Neural crest cell (in vitro differentiated cells): Measurements from ENCODE around the gene NBEAL1. TPM values are rescaled to one million over a fixed set of nuclear protein-coding genes. Genes with fewer than 3 reads are reported as not detected.
"Not testable (repeated sequence)": the region's sequence is repeated elsewhere in the genome, so short reads cannot be mapped to it uniquely, and the experiment has no call there.

Source experiments
- DNase-seq: peaks from one replicate; pipeline ENCODE4 v3.0.0; 2021; ENCODE audit warnings: low read depth, mixed read lengths, low spot score
- H3K27ac Mint-ChIP-seq: one replicate; pipeline ENCODE4 v1.8.0; 2021; ENCODE audit warnings: mild to moderate bottlenecking, mixed read lengths; ENCODE audit not compliant: unreplicated experiment
- H3K27me3 Mint-ChIP-seq: 2 replicates; pipeline ENCODE4 v1.8.0; 2021; ENCODE audit warnings: low read depth, mild to moderate bottlenecking, mixed read lengths
- H3K36me3 Mint-ChIP-seq: 2 replicates; pipeline ENCODE4 v1.8.0; 2021; ENCODE audit warnings: low read depth, mild to moderate bottlenecking, mixed read lengths
- H3K4me1 Mint-ChIP-seq: 2 replicates; pipeline ENCODE4 v1.8.0; 2021; ENCODE audit warnings: mixed read lengths
- H3K4me3 Mint-ChIP-seq: one replicate; pipeline ENCODE4 v1.8.0; 2021; ENCODE audit warnings: mild to moderate bottlenecking, mixed read lengths
- H3K9me3 Mint-ChIP-seq: 2 replicates; pipeline ENCODE4 v1.8.0; 2021; ENCODE audit warnings: mixed read lengths
- total RNA-seq: library from RNA; stranded (reverse); gene quantifications from 2 replicates; pipeline ENCODE4 v1.2.1, GENCODE V29; 2021
- TF ChIP-seq, protein P1 (sequence below): fragments of 200-600 bp; sonication (generic); conservative IDR thresholded peaks from 2 replicates; pipeline ENCODE4 v1.5.0; 2021; ENCODE audit warnings: antibody characterized with exemption, mild to moderate bottlenecking

The NBEAL1 gene
- total RNA-seq, 1 donor from 2014 or later, result 12.6 TPM

DNA sequence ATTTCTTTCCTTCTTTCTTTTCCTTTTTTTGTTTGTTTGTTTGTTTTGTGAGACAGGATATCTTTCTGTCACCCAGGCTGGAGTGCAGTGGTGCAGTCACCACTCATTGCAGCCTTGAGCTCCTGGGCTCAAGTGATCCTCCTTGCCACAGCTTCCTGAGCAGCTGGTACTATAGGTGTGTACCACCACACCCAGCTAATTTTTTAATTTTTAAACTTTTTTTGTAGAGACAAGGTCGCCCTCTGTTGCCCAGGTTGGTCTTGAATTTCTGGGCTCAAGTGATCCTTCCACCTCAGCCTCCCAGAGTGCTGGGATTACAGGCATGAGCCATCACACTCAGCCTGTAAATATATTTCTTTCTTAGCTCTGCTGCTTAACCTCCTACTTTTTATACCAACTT, 140.7 kb downstream of the NBEAL1 start:
- Mint-ChIP-seq H3K27ac (no peak overlapping the region), H3K4me3 (no peak overlapping the region), H3K27me3 (no peaks in the 10 kb centered on the region), H3K36me3 (peaks cover 7% of the 10 kb centered on the region), H3K4me1 (no peaks in the 10 kb centered on the region), H3K9me3 (no peaks in the 10 kb centered on the region)
- TF ChIP-seq, protein P1, sequence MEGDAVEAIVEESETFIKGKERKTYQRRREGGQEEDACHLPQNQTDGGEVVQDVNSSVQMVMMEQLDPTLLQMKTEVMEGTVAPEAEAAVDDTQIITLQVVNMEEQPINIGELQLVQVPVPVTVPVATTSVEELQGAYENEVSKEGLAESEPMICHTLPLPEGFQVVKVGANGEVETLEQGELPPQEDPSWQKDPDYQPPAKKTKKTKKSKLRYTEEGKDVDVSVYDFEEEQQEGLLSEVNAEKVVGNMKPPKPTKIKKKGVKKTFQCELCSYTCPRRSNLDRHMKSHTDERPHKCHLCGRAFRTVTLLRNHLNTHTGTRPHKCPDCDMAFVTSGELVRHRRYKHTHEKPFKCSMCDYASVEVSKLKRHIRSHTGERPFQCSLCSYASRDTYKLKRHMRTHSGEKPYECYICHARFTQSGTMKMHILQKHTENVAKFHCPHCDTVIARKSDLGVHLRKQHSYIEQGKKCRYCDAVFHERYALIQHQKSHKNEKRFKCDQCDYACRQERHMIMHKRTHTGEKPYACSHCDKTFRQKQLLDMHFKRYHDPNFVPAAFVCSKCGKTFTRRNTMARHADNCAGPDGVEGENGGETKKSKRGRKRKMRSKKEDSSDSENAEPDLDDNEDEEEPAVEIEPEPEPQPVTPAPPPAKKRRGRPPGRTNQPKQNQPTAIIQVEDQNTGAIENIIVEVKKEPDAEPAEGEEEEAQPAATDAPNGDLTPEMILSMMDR, result no peak
- no peak for DNase-seq

DNA sequence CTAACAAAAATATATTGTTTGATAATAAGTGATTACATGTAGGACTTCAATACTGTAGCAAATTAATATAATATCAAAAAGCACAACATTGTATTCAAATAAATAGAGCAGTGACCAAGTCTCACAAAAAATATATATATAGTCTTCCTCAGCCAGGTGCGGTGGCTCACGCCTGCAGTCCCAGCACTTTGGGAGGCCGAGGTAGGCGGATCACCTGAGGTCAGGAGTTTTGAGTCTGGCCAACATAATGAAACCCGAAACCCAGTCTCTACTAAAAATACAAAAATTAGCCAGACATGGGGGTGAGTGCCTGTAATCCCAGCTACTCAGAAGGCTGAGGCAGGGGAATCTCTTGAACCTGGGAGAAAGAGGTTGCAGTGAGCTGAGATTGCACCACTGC, 148.0 kb downstream of the NBEAL1 start:
- not testable (repeated sequence) for DNase-seq

DNA sequence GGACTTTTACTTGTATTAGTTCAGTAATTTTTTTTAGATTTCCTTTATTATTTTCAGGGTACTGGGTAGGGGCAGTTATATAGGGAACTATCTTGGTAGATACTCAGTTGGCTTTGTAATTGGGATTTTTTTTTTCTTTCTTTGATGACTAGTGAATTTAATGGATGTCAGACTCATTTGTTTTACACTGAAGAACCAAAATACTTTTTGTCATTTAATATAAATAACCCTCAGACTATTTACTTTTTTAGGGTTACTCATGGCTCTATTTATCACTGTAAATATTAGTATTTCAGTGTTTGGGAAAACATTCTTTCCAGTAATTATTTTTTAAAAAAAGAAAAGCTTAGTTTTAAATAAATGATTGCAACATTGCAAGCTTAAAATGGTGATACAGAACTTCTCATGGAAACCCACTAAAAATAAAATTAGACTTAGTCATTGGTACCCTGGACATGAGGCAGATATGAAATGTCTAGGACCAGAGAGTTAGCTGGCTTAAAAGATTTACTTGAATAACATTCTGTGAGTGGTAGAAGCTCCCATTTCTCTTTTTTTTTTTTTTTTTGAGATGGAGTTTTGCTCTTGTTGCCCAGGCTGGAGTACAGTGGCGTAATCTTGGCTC, 149.7 kb downstream of the NBEAL1 start:
- Mint-ChIP-seq H3K27me3 (no peaks in the 10 kb centered on the region), H3K27ac (no peak overlapping the region), H3K9me3 (peaks cover 2% of the 10 kb centered on the region), H3K36me3 (peaks cover 7% of the 10 kb centered on the region), H3K4me1 (peaks cover 4% of the 10 kb centered on the region), H3K4me3 (no peak overlapping the region)
- DNase-seq, result no peak
- TF ChIP-seq, protein P1, result no peak

More for the DNA sequence above, 148.0 kb downstream of the NBEAL1 start:
- not testable (repeated sequence) for H3K9me3 Mint-ChIP-seq, H3K27ac Mint-ChIP-seq, H3K4me1 Mint-ChIP-seq, H3K27me3 Mint-ChIP-seq, H3K4me3 Mint-ChIP-seq, H3K36me3 Mint-ChIP-seq

DNA sequence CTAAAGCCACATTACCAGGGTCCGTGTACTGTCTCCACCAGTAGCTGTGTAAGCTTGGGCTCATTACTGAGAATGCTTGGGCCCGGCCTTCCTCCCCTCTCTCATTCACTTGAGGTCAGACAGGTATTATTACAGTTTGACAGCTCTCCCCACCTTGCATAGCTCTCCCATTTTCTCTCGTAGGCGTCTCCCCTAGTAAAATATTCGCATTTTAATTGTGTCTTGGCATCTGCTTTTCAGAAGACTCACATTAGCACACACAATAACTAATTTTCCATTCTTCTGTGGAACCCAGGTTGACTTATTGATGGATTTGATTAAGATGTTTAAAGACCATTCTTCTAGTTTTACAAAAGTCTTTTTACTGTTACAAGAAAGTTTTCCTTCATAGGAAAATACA, 153.1 kb downstream of the NBEAL1 start:
- Mint-ChIP-seq H3K27ac (no peak overlapping the region), H3K9me3 (peaks cover 2% of the 10 kb centered on the region), H3K4me1 (peaks cover 4% of the 10 kb centered on the region), H3K4me3 (no peak overlapping the region), H3K36me3 (peaks cover 7% of the 10 kb centered on the region), H3K27me3 (no peaks in the 10 kb centered on the region)
- TF ChIP-seq, protein P1, result no peak
- no peak for DNase-seq

DNA sequence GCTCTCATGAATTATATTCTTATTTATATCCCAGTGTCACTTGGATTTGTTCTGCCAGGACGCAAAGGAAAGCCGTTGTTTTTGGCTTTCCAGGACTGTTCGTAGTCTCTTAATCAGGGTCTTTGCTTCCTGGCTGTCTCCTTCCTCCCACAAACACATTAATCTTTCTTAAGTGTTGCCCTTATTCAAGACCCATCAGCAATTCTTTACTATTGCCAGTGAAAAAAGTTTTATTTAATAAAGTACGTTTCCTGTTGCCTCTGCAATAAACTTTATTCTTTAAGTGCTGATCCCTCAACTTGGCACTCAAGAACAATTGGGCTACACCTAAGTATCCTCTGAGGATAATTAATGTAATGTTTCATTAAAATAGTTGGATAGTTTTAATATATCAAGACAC, 155.8 kb downstream of the NBEAL1 start:
- no peak overlapping the region for H3K4me3 Mint-ChIP-seq
- no peak overlapping the region for H3K27ac Mint-ChIP-seq
- H3K4me1 Mint-ChIP-seq, result peaks cover 4% of the 10 kb centered on the region
- no peaks in the 10 kb centered on the region for H3K9me3 Mint-ChIP-seq
- TF ChIP-seq, protein P1, result no peak
- no peak for DNase-seq
- H3K27me3 Mint-ChIP-seq, result no peaks in the 10 kb centered on the region
- H3K36me3 Mint-ChIP-seq, result peaks cover 2% of the 10 kb centered on the region

DNA sequence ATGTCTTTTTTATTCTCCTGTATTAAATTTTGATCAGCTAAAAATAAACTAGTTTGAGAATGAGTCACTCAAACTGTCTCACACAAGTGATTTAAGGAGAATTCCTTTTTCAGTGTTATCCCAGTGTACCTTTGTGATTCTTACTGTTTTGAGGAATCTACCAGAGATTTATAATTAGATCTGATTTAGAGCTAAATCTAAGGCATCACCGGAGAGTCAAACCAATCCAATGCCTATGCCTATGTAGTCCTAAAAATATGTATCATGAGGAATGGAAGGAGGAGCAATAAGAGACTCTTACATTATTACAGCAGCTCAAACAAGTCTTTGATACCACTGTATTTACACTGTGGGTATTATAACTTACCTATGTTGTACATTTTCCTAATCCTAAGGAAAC, 160.7 kb downstream of the NBEAL1 start:
- Mint-ChIP-seq H3K9me3 (no peaks in the 10 kb centered on the region), H3K27ac (no peak overlapping the region), H3K27me3 (no peaks in the 10 kb centered on the region), H3K36me3 (no peaks in the 10 kb centered on the region), H3K4me1 (no peaks in the 10 kb centered on the region), H3K4me3 (no peak overlapping the region)
- DNase-seq, result no peak
- TF ChIP-seq, protein P1, result no peak
